OCI-LY3 (cell line): ENCODE data around the gene RBM33.

ENCODE experiments used
- H2AFZ ChIP-seq: fragments of 200-600, 300-600 bp; shearing (Covaris generic); 2 replicates; pipeline ENCODE4 v1.6.0; 2014; ENCODE audit warnings: antibody characterized with exemption, low read depth, low read length
- H3K27ac ChIP-seq: fragments of 200-600, 300-600 bp; sonication (generic); 2 replicates; pipeline ENCODE4 v1.5.1; 2014; ENCODE audit warnings: mild to moderate bottlenecking, low read length, moderate library complexity, mixed read lengths
- H3K27me3 ChIP-seq: fragments of 200-600, 300-600 bp; sonication (generic); 2 replicates; pipeline ENCODE4 v1.6.1; 2014; ENCODE audit warnings: low read depth, low read length, mixed read lengths
- H3K36me3 ChIP-seq: fragments of 200-600, 300-600 bp; sonication (generic); replicated peaks from 2 replicates; pipeline ENCODE3; 2014; ENCODE audit warnings: low read depth, low read length, mixed read lengths
- H3K4me1 ChIP-seq: fragments of 300-600, 200-600 bp; sonication (generic); 2 replicates; pipeline ENCODE4 v1.6.1; 2014; ENCODE audit warnings: low read length, mixed read lengths
- H3K4me2 ChIP-seq: fragments of 200-600, 300-600 bp; sonication (generic); 2 replicates; pipeline ENCODE4 v1.6.1; 2014; ENCODE audit warnings: low read length, mixed read lengths
- H3K4me3 ChIP-seq: fragments of 300-600, 200-600 bp; sonication (generic); 2 replicates; pipeline ENCODE4 v1.5.1; 2014; ENCODE audit warnings: antibody characterized with exemption, mild to moderate bottlenecking, low read length, moderate library complexity
- H3K79me2 ChIP-seq: fragments of 300-600, 200-600 bp; shearing (Covaris generic); 2 replicates; pipeline ENCODE4 v1.6.1; 2014; ENCODE audit warnings: mild to moderate bottlenecking, low read length, mixed read lengths
- H3K9ac ChIP-seq: fragments of 300-600, 200-600 bp; shearing (Covaris generic); 2 replicates; pipeline ENCODE4 v1.6.0; 2014; ENCODE audit warnings: mild to moderate bottlenecking, low read length, moderate library complexity
- H3K9me3 ChIP-seq: fragments of 200-600, 300-600 bp; shearing (Covaris generic); 2 replicates; pipeline ENCODE4 v1.6.1; 2014; ENCODE audit warnings: low read length, mixed read lengths; ENCODE audit not compliant: insufficient read depth
- H4K20me1 ChIP-seq: fragments of 200-600, 300-600 bp; sonication (generic); 2 replicates; pipeline ENCODE4 v1.6.1; 2016; ENCODE audit warnings: low read length, mixed read lengths; ENCODE audit not compliant: insufficient read depth
- EZH2phosphoT487 ChIP-seq: fragments of 200-600 bp; shearing (Covaris generic); IDR thresholded peaks from 2 replicates; pipeline ENCODE4 v1.6.1; 2018; ENCODE audit warnings: antibody characterized with exemption, mixed run types, low read depth
- TF ChIP-seq, protein P1 (sequence below): fragments of 200-600, 300-600 bp; sonication (generic); IDR thresholded peaks from 2 replicates; pipeline ENCODE4 v1.5.1; 2014; ENCODE audit warnings: antibody characterized with exemption, low read length, low read depth

Gene RBM33

DNA sequence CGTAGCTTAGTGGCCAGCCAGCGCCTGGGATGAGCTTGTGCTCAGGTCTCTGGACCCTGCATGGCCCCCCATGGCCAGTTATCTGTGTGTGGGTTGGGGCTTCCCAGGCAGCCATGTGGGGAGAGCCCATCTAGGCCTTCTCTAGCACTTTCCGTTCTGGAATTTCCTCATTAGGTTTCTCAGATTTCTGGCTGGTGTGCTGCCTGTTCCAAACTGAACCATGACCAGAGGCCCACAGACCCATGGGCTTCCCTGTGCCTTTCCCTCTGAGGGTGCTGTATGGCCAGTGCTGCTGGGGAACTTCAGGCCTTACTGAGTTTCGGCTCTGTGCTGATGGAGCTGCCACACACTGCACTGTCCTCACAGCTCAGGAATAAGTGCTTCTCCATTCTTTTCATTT, 117.6 kb downstream of the RBM33 start:
- Histone ChIP-seq H3K79me2 (peaks cover 48% of the 10 kb centered on the region), H3K9ac (no peak overlapping the region), H3K27ac (no peak overlapping the region), H3K4me2 (no peak overlapping the region), H4K20me1 (peaks cover 80% of the 10 kb centered on the region), H3K27me3 (no peaks in the 10 kb centered on the region), H3K36me3 (peaks cover 70% of the 10 kb centered on the region), H2AFZ (no peak overlapping the region), H3K4me3 (no peak overlapping the region), H3K9me3 (no peaks in the 10 kb centered on the region; the same call in 1 of the 2 replicates), H3K4me1 (peaks cover 2% of the 10 kb centered on the region)
- no peak for TF ChIP-seq EZH2phosphoT487
- TF ChIP-seq, protein P1, sequence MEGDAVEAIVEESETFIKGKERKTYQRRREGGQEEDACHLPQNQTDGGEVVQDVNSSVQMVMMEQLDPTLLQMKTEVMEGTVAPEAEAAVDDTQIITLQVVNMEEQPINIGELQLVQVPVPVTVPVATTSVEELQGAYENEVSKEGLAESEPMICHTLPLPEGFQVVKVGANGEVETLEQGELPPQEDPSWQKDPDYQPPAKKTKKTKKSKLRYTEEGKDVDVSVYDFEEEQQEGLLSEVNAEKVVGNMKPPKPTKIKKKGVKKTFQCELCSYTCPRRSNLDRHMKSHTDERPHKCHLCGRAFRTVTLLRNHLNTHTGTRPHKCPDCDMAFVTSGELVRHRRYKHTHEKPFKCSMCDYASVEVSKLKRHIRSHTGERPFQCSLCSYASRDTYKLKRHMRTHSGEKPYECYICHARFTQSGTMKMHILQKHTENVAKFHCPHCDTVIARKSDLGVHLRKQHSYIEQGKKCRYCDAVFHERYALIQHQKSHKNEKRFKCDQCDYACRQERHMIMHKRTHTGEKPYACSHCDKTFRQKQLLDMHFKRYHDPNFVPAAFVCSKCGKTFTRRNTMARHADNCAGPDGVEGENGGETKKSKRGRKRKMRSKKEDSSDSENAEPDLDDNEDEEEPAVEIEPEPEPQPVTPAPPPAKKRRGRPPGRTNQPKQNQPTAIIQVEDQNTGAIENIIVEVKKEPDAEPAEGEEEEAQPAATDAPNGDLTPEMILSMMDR, result no peak

DNA sequence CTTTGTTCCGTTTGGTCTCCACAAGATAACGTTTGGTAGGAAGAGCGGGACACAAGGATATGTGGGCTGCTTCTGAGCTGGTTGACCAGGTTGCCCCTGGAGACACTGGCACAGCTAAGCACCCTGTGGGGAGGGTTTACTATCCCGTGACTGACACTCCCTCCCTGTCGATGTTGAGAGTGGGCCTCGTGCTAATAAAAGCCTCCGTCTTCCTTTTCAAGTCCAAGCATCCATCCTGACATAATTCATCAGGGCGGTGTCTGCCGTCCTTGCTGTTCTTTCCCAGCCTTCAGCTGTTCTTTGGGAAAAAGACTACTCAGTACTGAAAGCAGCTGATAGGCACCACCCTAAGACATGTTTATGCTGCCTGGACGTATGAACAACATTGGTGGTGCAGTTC, 118.2 kb downstream of the RBM33 start:
- TF ChIP-seq EZH2phosphoT487, result no peak
- Histone ChIP-seq H4K20me1 (peaks cover 80% of the 10 kb centered on the region), H3K9ac (no peak overlapping the region), H3K27me3 (no peaks in the 10 kb centered on the region), H3K27ac (no peak overlapping the region), H3K79me2 (peaks cover 45% of the 10 kb centered on the region), H3K4me2 (no peak overlapping the region), H3K9me3 (no peaks in the 10 kb centered on the region; the same call in 1 of the 2 replicates), H3K4me3 (no peak overlapping the region), H3K4me1 (peaks cover 7% of the 10 kb centered on the region), H3K36me3 (peaks cover 70% of the 10 kb centered on the region), H2AFZ (no peak overlapping the region)

DNA sequence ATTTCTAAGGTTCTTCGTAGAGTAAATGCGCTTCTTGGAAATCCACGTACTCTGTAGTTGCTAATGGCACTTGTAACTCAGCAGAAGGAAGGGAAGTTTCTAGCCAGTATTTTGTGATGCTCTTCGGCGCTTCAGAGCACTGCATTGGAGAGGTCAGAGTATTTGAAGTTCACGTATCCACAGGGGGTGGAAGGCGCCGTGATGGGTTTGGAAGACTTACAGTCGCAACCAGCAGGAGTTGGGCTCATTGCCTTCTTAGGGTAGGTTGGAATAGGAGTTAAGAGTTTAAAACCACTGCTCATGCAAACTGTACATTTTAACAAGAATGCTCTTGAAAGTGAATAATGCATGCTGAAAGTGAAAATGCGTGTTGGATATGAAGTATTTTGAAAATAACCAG, 118.7 kb downstream of the RBM33 start:
- Histone ChIP-seq H3K4me2 (no peak overlapping the region), H3K79me2 (peaks cover 45% of the 10 kb centered on the region), H3K36me3 (peaks cover 73% of the 10 kb centered on the region), H2AFZ (no peak overlapping the region), H3K4me3 (no peak overlapping the region), H3K9ac (no peak overlapping the region), H3K27ac (no peak overlapping the region), H3K4me1 (peaks cover 12% of the 10 kb centered on the region), H4K20me1 (peaks cover 80% of the 10 kb centered on the region), H3K9me3 (no peaks in the 10 kb centered on the region; the same call in 1 of the 2 replicates), H3K27me3 (no peaks in the 10 kb centered on the region)
- no peak for TF ChIP-seq EZH2phosphoT487
- TF ChIP-seq, protein P1, result no peak

DNA sequence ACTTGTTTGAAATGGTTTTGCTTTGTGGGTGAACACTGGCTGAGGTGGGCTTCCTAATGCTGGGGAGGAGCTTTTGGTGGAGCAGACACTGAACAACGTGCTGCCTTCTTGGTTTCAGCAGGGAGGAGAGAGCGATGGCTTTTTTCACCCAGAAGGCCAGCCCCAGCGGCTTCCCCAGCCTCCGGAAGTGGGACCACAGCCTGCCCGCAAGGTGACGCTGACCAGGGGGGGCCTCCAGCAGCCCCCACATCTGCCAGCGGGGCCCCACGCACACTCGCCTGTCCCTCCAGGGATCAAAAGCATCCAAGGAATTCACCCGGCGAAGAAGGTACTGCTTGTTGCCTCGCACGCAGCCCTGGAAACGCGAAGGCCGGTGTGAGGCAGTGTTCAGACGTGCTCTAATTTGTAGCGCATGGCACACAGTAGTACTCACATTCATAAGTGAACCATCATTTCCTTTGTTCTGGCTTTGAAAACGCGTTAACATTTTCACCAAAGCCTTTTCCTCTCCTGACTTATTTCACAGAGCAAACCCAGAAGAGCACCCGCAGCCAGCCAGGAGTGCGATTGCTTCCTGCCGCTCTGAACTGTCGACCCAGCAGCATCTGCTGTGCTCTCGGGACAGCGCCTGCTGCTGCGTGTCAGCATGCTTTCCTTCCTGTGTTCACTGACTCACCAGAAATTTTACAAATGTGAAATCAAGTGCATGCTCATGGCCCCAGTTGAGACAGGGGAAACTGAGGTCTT, 119.4 kb downstream of the RBM33 start:
- peaks cover 38% of the 10 kb centered on the region for H3K79me2 ChIP-seq
- no peaks in the 10 kb centered on the region; the same call in 1 of the 2 replicates for H3K9me3 ChIP-seq
- H3K27me3 ChIP-seq, result no peaks in the 10 kb centered on the region
- no peak for TF ChIP-seq EZH2phosphoT487
- TF ChIP-seq, protein P1, result no peak
- no peak overlapping the region for H2AFZ ChIP-seq
- H3K9ac ChIP-seq, result no peak overlapping the region
- peaks cover 68% of the 10 kb centered on the region for H3K36me3 ChIP-seq
- H3K4me2 ChIP-seq, result no peak overlapping the region
- H3K27ac ChIP-seq, result no peak overlapping the region
- H4K20me1 ChIP-seq, result peaks cover 80% of the 10 kb centered on the region
- H3K4me1 ChIP-seq, result peaks cover 19% of the 10 kb centered on the region
- H3K4me3 ChIP-seq, result no peak overlapping the region
